HEK293 (cell line): ENCODE results near the gene FBXL7.

Source experiments
- KLF10 ChIP-seq: fragments of 450-650 bp; IDR thresholded peaks from 2 replicates; pipeline ENCODE4 v1.5.1; 2018; ENCODE audit warnings: missing biosample characterization, mild to moderate bottlenecking, missing genetic modification characterization
- MZF1 ChIP-seq: fragments of 450-650 bp; formaldehyde crosslinking; IDR thresholded peaks from 2 replicates; pipeline ENCODE4 v1.5.1; 2017; ENCODE audit warnings: missing biosample characterization, missing genetic modification characterization, borderline replicate concordance
- PRDM1 ChIP-seq: fragments of 450-650 bp; formaldehyde crosslinking; IDR thresholded peaks from 2 replicates; pipeline ENCODE4; 2016; ENCODE audit warnings: missing biosample characterization, missing genetic modification characterization
- RBAK ChIP-seq: fragments of 450-650 bp; formaldehyde crosslinking; IDR thresholded peaks from 2 replicates; pipeline ENCODE4 v1.5.1; 2016; ENCODE audit warnings: missing biosample characterization, missing genetic modification characterization
- ZNF274 ChIP-seq, 2 experiments: fragments of 200-500 bp in 1 of 2; fragments of 450-650 bp in 1 of 2; sonication (Bioruptor generic) in 1 of 2; formaldehyde crosslinking in 1 of 2; IDR thresholded peaks; 2 replicates each; pipeline versions ENCODE4 v1.5.1 to v1.6.1; 2014 to 2016; ENCODE audit warnings: borderline replicate concordance in 1 of 2, inconsistent platforms in 1 of 2, low read length in 1 of 2, missing biosample characterization in 1 of 2, missing genetic modification characterization in 1 of 2
- ZNF324 ChIP-seq: fragments of 450-650 bp; formaldehyde crosslinking; IDR thresholded peaks from 2 replicates; pipeline ENCODE4 v1.5.1; 2016; ENCODE audit warnings: missing biosample characterization, missing genetic modification characterization
- ZNF335 ChIP-seq: fragments of 450-650 bp; formaldehyde crosslinking; conservative IDR thresholded peaks from 2 replicates; pipeline ENCODE4 v1.5.1; 2016; ENCODE audit warnings: missing biosample characterization, missing genetic modification characterization
- ZNF768 ChIP-seq: fragments of 450-650 bp; formaldehyde crosslinking; IDR thresholded peaks from 2 replicates; pipeline ENCODE4 v1.5.1; 2018; ENCODE audit warnings: missing biosample characterization, mild to moderate bottlenecking, missing genetic modification characterization
- ZNF776 ChIP-seq: fragments of 450-650 bp; formaldehyde crosslinking; IDR thresholded peaks from 2 replicates; pipeline ENCODE4 v1.5.0; 2017; ENCODE audit warnings: missing biosample characterization, missing genetic modification characterization, borderline replicate concordance
- TF ChIP-seq, protein P1 (sequence below): fragments of 450-650 bp; formaldehyde crosslinking; IDR thresholded peaks from 2 replicates; pipeline ENCODE4 v1.5.1; 2016; ENCODE audit warnings: missing biosample characterization, missing genetic modification characterization
- TF ChIP-seq, protein P2 (sequence below): fragments of 450-650 bp; formaldehyde crosslinking; IDR thresholded peaks from 2 replicates; pipeline ENCODE4 v1.5.1; 2016; ENCODE audit warnings: missing biosample characterization, missing genetic modification characterization, low read depth
- TF ChIP-seq, protein P3 (sequence below): fragments of 450-650 bp; formaldehyde crosslinking; IDR thresholded peaks from 2 replicates; pipeline ENCODE4 v1.5.1; 2016; ENCODE audit warnings: missing biosample characterization, missing genetic modification characterization, low read depth
- TF ChIP-seq, protein P4 (sequence below): fragments of 450-650 bp; formaldehyde crosslinking; IDR thresholded peaks from 2 replicates; pipeline ENCODE4 v1.5.1; 2016; ENCODE audit warnings: missing biosample characterization, missing genetic modification characterization
- TF ChIP-seq, protein P5 (sequence below): sonication (generic); formaldehyde crosslinking; IDR thresholded peaks from 2 replicates; pipeline ENCODE4 v1.8.1; 2022; ENCODE audit warnings: mild to moderate bottlenecking, moderate library complexity, missing genetic modification reagents

DNA sequence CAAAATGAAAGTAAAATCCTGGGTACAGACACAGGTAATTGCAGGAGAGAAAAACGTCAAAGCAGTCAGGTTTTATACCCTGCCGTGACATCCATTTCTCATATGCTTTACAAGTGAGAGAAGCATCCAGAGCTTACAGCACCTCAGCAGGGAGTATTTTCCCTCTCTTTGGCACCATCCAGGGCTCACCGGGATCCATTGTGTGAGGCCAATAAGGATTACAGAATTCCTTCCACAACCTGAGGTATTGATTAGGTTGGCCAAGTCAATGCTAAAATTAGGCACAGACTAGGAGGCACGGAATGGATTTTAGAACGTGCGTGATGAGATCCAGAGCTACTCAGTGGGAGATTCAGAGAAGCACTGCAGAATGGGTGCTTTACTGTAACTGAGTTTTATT lies 296.6 kb downstream of the FBXL7 start:
- TF ChIP-seq ZNF335 (tag by site-specific recombination): no peak
- TF ChIP-seq, protein P1, sequence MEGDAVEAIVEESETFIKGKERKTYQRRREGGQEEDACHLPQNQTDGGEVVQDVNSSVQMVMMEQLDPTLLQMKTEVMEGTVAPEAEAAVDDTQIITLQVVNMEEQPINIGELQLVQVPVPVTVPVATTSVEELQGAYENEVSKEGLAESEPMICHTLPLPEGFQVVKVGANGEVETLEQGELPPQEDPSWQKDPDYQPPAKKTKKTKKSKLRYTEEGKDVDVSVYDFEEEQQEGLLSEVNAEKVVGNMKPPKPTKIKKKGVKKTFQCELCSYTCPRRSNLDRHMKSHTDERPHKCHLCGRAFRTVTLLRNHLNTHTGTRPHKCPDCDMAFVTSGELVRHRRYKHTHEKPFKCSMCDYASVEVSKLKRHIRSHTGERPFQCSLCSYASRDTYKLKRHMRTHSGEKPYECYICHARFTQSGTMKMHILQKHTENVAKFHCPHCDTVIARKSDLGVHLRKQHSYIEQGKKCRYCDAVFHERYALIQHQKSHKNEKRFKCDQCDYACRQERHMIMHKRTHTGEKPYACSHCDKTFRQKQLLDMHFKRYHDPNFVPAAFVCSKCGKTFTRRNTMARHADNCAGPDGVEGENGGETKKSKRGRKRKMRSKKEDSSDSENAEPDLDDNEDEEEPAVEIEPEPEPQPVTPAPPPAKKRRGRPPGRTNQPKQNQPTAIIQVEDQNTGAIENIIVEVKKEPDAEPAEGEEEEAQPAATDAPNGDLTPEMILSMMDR (tag by site-specific recombination): no peak
- TF ChIP-seq PRDM1 (tag by site-specific recombination): no peak
- TF ChIP-seq, protein P2, sequence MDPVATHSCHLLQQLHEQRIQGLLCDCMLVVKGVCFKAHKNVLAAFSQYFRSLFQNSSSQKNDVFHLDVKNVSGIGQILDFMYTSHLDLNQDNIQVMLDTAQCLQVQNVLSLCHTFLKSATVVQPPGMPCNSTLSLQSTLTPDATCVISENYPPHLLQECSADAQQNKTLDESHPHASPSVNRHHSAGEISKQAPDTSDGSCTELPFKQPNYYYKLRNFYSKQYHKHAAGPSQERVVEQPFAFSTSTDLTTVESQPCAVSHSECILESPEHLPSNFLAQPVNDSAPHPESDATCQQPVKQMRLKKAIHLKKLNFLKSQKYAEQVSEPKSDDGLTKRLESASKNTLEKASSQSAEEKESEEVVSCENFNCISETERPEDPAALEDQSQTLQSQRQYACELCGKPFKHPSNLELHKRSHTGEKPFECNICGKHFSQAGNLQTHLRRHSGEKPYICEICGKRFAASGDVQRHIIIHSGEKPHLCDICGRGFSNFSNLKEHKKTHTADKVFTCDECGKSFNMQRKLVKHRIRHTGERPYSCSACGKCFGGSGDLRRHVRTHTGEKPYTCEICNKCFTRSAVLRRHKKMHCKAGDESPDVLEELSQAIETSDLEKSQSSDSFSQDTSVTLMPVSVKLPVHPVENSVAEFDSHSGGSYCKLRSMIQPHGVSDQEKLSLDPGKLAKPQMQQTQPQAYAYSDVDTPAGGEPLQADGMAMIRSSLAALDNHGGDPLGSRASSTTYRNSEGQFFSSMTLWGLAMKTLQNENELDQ (tag by site-specific recombination): no peak
- TF ChIP-seq ZNF776 (tag by site-specific recombination): no peak
- TF ChIP-seq, protein P3, sequence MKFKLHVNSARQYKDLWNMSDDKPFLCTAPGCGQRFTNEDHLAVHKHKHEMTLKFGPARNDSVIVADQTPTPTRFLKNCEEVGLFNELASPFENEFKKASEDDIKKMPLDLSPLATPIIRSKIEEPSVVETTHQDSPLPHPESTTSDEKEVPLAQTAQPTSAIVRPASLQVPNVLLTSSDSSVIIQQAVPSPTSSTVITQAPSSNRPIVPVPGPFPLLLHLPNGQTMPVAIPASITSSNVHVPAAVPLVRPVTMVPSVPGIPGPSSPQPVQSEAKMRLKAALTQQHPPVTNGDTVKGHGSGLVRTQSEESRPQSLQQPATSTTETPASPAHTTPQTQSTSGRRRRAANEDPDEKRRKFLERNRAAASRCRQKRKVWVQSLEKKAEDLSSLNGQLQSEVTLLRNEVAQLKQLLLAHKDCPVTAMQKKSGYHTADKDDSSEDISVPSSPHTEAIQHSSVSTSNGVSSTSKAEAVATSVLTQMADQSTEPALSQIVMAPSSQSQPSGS: no peak
- no peak for TF ChIP-seq ZNF274 (IDR thresholded peaks at IDR 0.05; ENCODE audit: low read length)
- no peak for TF ChIP-seq ZNF274 (tag by site-specific recombination; IDR thresholded peaks at IDR 0.05; ENCODE audit: borderline replicate concordance)
- no peak for TF ChIP-seq MZF1 (tag by site-specific recombination)
- no peak for TF ChIP-seq RBAK (tag by site-specific recombination)
- no peak for TF ChIP-seq KLF10
- TF ChIP-seq, protein P4, sequence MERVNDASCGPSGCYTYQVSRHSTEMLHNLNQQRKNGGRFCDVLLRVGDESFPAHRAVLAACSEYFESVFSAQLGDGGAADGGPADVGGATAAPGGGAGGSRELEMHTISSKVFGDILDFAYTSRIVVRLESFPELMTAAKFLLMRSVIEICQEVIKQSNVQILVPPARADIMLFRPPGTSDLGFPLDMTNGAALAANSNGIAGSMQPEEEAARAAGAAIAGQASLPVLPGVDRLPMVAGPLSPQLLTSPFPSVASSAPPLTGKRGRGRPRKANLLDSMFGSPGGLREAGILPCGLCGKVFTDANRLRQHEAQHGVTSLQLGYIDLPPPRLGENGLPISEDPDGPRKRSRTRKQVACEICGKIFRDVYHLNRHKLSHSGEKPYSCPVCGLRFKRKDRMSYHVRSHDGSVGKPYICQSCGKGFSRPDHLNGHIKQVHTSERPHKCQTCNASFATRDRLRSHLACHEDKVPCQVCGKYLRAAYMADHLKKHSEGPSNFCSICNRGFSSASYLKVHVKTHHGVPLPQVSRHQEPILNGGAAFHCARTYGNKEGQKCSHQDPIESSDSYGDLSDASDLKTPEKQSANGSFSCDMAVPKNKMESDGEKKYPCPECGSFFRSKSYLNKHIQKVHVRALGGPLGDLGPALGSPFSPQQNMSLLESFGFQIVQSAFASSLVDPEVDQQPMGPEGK (tag by site-specific recombination): no peak
- TF ChIP-seq ZNF324 (tag by site-specific recombination): no peak
- TF ChIP-seq, protein P5, sequence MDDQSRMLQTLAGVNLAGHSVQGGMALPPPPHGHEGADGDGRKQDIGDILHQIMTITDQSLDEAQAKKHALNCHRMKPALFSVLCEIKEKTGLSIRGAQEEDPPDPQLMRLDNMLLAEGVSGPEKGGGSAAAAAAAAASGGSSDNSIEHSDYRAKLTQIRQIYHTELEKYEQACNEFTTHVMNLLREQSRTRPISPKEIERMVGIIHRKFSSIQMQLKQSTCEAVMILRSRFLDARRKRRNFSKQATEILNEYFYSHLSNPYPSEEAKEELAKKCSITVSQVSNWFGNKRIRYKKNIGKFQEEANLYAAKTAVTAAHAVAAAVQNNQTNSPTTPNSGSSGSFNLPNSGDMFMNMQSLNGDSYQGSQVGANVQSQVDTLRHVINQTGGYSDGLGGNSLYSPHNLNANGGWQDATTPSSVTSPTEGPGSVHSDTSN (CRISPR knock-in tag): no peak
- no peak for TF ChIP-seq ZNF768 (tag by site-specific recombination)
